ENCODE results near the gene OTOR. TPM values are rescaled to one million over a fixed set of nuclear protein-coding genes. Genes with fewer than 3 reads are reported as not detected.

Gene OTOR
- total and polyA plus RNA-seq, 12 donors, result not detected

DNA sequence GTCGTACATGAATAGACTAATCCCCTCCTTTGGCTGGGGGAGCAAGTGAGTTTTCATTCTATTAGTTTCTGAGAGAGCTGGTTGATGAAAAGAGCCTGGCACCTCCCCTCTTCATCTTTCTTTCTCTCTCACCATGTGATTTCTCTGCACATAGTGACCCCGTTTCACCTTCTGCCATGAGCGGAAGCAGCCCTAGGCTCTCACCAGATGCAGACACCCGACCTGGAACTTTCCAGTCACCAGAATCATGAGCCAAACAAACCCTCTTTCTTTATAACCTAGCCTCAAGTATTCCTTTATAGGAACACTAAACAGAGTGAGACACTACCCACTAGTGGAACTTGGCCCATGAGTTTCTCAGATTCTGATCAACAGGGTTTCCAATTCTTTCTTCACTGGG, 16.4 kb downstream of the OTOR start:
- 33 to 51% (median 44%) methylated on average over 4 of the region's 4 CpGs for WGBS, 4 donors
- H3K27ac ChIP-seq, result no peak overlapping the region
- intact Hi-C loops (cut with DNase I), result loop anchor here in 1 of 2 donors (10.0 kb wide), 1 partner anchor 250 kb away; no protein-coding TSS in a partner anchor
- H3K36me3 ChIP-seq (replicated peaks in 1 of 2), result no peaks in the 10 kb centered on the region
- no peaks in the 10 kb centered on the region for H3K4me1 ChIP-seq (replicated peaks in 1 of 2)
- H3K9me3 ChIP-seq (replicated peaks in 1 of 3), result no peaks in the 10 kb centered on the region
- DNase-seq, result peak in 1 of 7 donors; percentile 14
- H3K4me3 ChIP-seq, result no peak overlapping the region
- TF ChIP-seq CTCF (IDR thresholded peaks at IDR 0.05) (no peak), POLR2A (IDR thresholded peaks at IDR 0.05) (no peak)
- H3K27me3 ChIP-seq, result no peaks in the 10 kb centered on the region

- no peaks in the 10 kb centered on the region for H3K9me3 ChIP-seq (replicated peaks in 1 of 3)
- H3K4me3 ChIP-seq, result no peak overlapping the region
- intact Hi-C loops (cut with DNase I), result no loop called here
- no peaks in the 10 kb centered on the region for H3K36me3 ChIP-seq (replicated peaks in 1 of 2)
- TF ChIP-seq POLR2A (IDR thresholded peaks at IDR 0.05) (no peak), CTCF (IDR thresholded peaks at IDR 0.05) (no peak)
- no peaks in the 10 kb centered on the region for H3K4me1 ChIP-seq (replicated peaks in 1 of 2)
- no peak overlapping the region for H3K27ac ChIP-seq
- DNase-seq, result no peak
- no peaks in the 10 kb centered on the region for H3K27me3 ChIP-seq
Measured at GRCh38 chr20:16771213-16771612, 23.1 kb downstream of the OTOR start.

DNA sequence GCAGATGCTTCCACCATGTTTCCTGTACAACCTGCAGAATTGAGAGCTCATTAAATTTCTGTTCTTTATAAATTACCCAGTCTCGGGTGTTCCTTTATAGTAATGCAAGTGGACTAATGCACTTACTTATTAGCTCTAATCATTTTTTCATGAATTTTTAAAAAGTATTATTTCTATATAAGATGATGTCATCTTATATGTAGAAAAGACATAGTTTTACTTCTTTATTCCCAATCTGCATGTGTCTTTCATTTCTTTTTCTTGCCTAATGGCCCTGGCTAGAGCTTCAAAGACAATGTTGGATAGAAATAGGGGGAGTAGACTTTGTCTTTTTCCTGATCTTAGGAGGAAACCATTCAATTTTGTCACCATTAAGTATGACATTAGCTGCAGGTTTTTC, 27.8 kb downstream of the OTOR start:
- 49 to 74% (median 60%) methylated on average over 1 of the region's 1 CpG for WGBS, 4 donors
- Histone ChIP-seq H3K36me3 (replicated peaks in 1 of 2) (no peaks in the 10 kb centered on the region), H3K4me1 (replicated peaks in 1 of 2) (no peaks in the 10 kb centered on the region), H3K4me3 (no peak overlapping the region), H3K9me3 (replicated peaks in 1 of 3) (no peaks in the 10 kb centered on the region), H3K27me3 (no peaks in the 10 kb centered on the region), H3K27ac (no peak overlapping the region)
- no peak for DNase-seq
- intact Hi-C loops (cut with DNase I), result no loop called here
- no peak for TF ChIP-seq CTCF (IDR thresholded peaks at IDR 0.05)
- TF ChIP-seq POLR2A (IDR thresholded peaks at IDR 0.05), result no peak

- H3K36me3 ChIP-seq (replicated peaks in 1 of 2), result no peaks in the 10 kb centered on the region
- 64 to 81% (median 76%) methylated on average over 1 of the region's 1 CpG for WGBS, 4 donors
- no peak overlapping the region for H3K4me3 ChIP-seq
- no peaks in the 10 kb centered on the region for H3K9me3 ChIP-seq (replicated peaks in 1 of 3)
- intact Hi-C loops (cut with DNase I), result no loop called here
- H3K27ac ChIP-seq, result no peak overlapping the region
- H3K27me3 ChIP-seq, result no peaks in the 10 kb centered on the region
- no peaks in the 10 kb centered on the region for H3K4me1 ChIP-seq (replicated peaks in 1 of 2)
- TF ChIP-seq POLR2A (IDR thresholded peaks at IDR 0.05), result no peak
- no peak for TF ChIP-seq CTCF (IDR thresholded peaks at IDR 0.05)
- DNase-seq, result no peak
Measured at GRCh38 chr20:16777126-16777525, 29.0 kb downstream of the OTOR start.

Data from adrenal gland (tissue), 12 donors.